GM18517 (cell line): ENCODE data around the gene GLCCI1.
"Not testable (repeated sequence)": the region's sequence is repeated elsewhere in the genome, so short reads cannot be mapped to it uniquely, and the experiment has no call there.

Source experiments
- ATAC-seq: cut with Tn5 transposase; IDR thresholded peaks from one replicate; pipeline ENCODE4 v1.9.1; 2021; ENCODE audit warnings: mild to moderate bottlenecking, moderate library complexity; ENCODE audit not compliant: unreplicated experiment

GLCCI1 gene

GRCh38 chr7:8086239-8086638 is 117.6 kb downstream of the GLCCI1 start:
- no peak for ATAC-seq

GRCh38 chr7:8089036-8089780 is 120.6 kb downstream of the GLCCI1 start:
- no peak for ATAC-seq

GRCh38 chr7:8092140-8092539 is 123.5 kb downstream of the GLCCI1 start:
- ATAC-seq = no peak

DNA sequence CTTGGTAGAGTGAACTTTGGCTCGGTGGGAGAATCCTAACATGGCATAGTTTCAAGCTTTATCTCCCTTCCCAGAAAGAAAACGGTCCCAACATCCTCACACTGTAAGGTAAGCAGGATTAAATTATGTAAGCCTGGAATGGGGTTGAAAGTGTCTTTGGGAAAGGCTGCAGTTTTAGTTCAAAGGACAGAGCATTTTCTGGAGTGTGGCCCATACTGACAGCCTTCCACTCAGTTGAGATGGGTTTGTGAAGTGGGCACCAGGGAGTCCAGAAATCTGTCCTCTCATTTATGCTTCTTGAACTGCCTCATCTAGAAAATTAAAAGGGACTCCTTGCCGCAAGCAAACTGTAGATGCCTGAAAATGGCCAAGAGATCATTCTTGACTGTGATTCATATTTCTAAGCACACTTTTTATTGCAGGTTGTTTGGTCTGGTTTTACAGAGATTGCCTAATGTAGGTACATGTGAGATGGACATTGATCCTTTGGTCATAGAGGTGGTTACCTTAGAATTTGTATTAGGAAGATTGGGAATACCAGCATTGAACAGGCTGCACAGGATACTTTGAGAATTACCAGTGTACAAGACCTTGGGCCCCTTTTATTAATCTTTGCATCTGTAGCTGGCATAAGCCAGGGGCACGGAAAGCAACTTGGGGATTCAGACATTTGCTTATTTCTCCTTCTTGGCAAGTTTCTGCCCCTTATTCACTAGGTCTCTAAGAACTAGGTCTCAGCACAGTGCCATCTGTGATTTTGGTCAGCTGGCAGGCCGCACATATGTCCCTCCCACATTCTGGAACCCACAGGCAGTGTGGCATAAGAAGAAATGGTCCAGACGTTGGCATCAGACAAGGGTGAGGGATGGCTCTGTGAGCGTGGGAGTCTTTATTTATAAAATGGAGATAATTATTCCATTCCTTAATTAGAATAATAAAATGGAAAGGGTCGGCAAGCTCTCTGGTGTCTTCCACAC is 125.9 kb downstream of the GLCCI1 start:
- no peak for ATAC-seq

DNA sequence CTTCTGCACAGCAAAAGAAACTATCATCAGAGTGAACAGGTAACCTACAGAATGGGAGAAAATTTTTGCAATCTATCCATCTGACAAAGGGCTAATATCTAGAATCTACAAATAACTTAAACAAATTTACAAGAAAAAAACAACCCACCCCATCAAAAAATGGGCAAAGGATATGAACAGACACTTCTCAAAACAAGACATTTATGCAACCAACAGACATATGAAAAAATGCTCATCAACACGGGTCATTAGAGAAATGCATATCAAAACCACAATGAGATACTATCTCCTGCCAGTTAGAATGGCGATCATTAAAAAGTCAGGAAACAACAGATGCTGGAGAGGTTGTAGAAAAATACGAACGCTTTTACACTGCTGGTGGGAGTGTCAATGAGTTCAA is 132.7 kb downstream of the GLCCI1 start:
- not testable (repeated sequence) for ATAC-seq

GRCh38 chr7:8103282-8103681 is 134.7 kb downstream of the GLCCI1 start:
- ATAC-seq = no peak

DNA sequence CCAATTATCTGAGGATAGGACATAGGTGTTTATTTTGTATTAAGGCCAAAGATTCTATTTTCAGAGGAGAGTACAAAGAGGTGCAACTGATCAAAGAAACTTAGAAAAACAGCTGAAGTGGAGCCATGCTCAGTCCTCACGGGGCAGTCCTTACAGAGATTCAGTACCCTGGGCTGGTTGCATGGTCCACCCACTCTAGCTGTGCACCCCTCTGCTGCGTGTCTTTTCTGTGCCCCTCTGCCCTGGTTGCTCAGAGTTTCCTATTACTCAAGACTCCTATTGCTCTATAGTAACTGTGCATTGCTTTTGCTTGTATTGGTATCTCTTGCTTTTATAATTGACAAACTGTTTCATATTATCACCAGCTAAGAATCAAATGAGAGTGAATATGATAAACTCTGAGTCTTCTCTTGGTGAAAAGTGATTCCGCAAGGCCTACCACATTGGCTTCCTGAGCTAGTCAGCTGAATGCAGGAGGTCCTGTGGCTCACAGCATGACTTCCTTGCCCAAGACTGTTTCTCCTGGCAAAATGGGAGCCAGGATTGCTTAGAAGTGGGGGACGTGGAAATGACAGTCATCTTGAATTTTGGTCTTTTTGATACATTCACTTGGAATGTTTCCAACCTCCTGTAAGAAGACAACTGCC is 137.0 kb downstream of the GLCCI1 start:
- no peak for ATAC-seq

GRCh38 chr7:8109196-8110022 is 140.8 kb downstream of the GLCCI1 start:
- ATAC-seq = no peak

GRCh38 chr7:8111282-8111960 is 142.8 kb downstream of the GLCCI1 start:
- no peak for ATAC-seq

- ATAC-seq = no peak
Measured at GRCh38 chr7:8112685-8113084, 144.1 kb downstream of the GLCCI1 start.

GRCh38 chr7:8113184-8113583 is 144.6 kb downstream of the GLCCI1 start:
- ATAC-seq = no peak

DNA sequence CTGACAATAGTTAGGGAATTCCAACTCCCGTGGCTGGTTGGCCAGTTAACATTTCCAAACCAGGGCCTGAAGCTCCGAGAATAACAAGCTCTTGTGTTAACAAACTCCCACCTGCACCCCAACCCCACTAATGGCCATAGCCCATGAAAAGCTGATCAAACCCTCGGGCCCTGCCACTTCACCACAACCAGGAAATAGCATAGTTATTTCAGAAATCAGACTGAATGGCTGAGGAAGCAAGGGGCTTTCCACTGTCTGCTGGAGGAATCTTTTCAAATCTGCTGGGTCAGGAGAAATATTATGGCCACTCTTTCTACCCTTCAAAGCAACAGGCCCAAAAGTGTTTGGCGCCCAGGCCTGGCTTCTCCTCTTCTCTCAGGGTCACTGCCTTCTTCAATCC is 145.6 kb downstream of the GLCCI1 start:
- no peak for ATAC-seq

GRCh38 chr7:8115547-8116402 is 147.2 kb downstream of the GLCCI1 start:
- peak; percentile 98 for ATAC-seq

- no peak for ATAC-seq
Measured at GRCh38 chr7:8117195-8117594, 148.6 kb downstream of the GLCCI1 start.

DNA sequence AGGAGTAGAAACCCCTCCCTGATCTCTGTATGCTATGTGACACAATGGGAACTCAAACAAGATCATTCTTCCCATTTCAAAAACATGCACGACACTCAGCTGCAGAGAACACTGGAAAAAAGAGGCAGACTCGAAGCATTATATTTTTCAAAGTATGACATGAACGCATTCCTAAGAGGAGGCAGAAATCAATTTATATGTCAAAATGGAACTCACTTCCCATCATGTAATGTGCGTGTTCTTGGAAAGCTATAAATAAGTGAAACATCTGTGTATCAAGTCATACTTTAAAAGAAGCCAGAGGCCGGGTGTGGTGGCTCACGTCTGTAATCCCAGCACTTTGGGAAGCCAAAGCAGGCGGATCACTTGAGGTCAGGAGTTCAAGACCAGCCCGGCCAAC is 150.7 kb downstream of the GLCCI1 start:
- ATAC-seq = no peak

DNA sequence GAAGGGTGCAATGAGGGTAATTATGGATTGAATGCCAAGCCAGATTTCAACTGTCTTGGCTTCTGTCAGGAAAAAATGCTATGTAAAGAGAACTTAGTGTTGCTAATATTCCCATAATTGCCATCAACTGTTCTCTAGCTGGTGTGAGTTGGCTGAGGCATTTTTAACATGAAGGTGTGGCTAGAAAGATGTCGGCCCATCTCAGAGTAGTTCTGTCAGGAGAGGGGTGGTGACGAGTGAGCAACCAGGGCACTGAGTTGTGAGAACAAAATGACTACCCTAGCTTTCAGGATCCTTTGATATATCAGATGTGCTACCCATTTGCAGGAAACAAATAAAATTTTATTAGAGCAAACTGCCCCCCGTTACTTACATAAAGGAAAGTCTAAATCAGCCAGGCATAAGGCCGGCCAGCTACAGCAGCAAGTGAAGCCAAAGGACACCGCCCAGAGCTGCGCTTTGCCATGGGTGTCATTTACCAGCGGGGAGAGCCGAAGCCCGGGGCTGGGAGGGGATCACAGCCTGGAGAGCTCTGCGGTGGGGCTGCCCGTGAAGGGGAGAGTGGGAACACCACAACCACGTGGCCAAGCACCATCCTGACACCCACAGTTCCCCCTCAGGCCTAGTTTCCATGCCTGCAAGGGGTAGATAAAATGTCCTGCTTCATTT is 151.9 kb downstream of the GLCCI1 start:
- no peak for ATAC-seq

- no peak for ATAC-seq
Measured at GRCh38 chr7:8121243-8121642, 152.6 kb downstream of the GLCCI1 start.

- peak; percentile 79 for ATAC-seq
Measured at GRCh38 chr7:8125680-8126444, 157.3 kb downstream of the GLCCI1 start.
